Non-pigmented ciliary epithelial cell (primary cell): ENCODE measurements around the gene C11orf24.

Experiments
- DNase-seq: peaks from one replicate; pipeline ENCODE4 v3.0.0-alpha.2; 2010; ENCODE audit warnings: low read depth

C11orf24 gene

DNA sequence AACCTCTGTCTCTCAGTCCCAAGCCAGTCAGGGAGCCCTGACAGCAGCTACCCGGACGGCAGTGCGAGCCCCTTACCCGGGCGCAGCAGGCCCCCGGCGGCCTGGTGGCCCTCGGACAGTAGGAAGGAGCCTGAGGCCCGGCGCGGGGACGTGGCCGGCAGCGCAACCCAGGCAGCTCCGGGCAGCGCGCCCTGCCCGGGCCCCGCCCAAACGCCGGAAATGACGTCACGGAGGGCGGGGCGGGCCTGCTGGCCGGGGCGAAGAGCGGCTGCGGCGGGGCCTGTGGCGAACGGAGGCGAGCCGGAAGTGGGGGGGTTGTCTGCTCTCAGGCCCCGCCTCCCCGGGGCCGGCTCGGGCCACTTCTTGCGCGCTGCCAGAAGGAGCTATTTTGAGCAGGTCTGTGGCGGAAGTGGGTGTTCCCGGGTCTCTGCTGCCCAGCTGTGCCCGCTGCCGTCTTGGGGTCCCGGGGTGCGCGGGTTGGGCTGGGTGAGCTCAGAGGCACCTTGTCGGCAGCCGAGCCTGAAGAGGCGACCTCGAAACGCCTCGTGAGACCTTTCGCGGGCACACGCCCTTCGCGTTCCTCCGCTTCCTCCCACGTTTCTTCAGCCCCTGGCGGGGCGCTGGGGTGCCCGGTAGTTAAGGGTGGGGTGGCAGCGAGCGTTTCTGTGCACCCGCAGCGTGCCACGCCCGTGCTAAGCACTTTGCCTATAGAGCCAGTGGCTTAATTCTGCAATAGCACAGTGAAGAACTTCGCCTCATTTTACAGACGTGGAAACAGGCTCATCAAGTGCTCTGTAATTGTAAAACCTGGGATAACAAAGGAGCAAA lies at the start of gene C11orf24:
TSS of gene C11orf24 (minus strand) at position 193 of the 828 bp plus-strand sequence. CDS start 8,206 bp downstream, outside the sequence.
- peak; percentile 49 for DNase-seq

DNA sequence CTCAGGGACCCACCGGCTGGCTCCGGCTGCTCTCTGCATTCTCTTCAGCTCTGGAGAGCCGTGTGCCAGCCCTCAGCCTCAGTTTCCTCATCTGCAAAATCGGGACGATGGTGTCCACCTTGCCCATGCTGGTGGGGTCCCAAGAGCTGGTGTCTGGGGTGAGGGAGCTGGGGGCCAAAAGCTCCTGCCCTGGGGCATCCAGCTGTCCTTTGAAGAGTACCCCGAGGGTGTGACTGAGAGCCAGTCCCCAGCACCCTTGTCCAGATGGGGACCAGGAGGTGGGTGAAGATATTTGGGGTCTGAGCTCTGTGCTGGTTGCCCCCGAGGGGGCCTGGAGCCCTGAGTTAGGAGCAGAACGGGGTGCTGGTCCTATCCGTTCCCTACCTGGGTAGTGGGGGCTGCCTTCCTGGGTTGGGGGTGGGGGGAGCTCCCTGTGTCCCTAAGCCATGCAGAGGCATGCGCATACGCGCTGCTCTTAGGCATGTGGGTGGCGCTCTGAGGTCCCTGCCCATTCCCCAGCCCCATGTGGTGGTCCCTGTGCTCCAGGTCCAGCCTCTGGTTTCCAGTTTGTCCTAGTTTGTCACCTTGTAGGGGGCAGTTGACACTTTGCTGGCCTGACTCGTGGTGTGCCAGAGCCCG lies 45.5 kb upstream of the C11orf24 start:
- DNase-seq: no peak

- no peak for DNase-seq
Measured at GRCh38 chr11:68315171-68315920, 43.6 kb upstream of the C11orf24 start.

DNA sequence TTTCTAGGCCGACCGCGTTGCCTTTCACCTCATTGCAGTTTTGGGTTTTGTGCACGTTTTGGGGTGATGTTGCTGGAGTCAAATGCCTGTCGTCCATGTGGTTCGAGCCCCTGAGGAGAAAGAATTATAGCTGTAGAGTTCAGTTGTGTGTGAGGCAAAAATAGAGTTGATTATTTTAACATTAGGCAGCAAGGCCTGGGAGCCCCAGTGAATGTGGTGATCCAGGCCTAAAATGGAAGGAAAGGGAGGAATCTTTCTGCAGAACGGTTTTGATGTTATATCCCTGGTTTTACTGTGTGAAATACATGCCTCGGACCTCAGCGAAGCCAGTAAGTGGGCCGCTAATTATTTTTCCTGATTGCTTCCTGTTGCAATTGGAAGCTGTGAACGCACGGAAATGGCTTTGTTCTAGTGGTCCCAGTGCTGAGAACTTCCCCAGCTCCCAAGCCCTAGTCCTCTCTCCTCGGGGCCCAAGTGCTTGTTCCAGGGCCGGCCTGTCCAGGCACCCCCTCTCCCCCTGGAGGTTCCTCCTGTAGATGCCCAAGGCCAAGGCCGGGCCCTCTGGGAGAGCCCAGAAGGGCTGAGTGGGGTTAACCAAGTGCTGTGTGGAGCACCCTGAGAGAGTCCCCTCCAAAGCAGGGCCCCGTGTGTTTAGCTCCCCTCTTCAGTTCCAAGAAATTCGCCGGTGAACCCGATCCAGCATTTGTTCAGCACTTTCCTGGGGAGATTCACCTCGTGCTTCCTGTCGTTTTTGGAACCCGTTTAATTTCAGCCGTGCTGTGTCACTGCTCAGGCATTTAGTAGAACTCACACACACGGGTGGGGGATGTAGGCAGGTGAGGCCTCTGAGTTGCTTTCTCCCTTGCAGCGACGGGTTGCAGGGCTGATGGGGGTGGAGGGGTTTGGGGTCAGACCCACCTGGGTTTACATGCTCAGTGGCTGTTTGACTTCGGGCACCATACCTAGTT lies 42.7 kb upstream of the C11orf24 start:
- DNase-seq: no peak

- DNase-seq: no peak
Measured at GRCh38 chr11:68313574-68314202, 41.9 kb upstream of the C11orf24 start.

- DNase-seq: no peak
Measured at GRCh38 chr11:68312780-68313573, 41.2 kb upstream of the C11orf24 start.

DNA sequence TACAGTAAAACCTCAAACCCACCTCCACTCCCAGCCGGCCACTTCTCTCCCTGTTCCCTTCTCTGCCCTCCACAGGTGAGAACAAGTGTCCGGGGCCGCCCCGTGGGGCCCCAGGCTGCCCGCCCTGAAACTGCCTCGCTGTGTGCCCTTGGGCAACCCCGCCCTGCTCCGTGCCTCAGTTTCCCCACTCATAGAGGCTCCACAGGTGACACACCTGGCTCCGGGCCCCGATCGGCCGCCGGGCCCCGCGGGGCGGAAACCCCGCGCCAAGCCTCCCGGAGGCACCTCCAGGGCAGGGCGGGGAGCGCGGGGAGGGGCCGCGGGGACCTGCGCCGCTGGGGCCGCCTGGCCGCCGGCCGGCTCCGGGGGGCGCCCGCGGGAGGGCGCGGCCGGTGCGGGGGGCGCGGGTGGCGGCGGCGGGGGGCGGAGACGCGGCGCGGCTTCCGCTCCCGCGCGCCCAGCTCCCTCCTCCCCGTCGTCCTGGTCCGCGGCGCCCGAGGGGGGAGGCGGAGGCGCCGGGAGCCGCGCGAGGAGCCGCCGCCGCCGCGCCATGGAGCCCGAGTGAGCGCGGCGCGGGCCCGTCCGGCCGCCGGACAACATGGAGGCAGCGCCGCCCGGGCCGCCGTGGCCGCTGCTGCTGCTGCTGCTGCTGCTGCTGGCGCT lies 40.5 kb upstream of the C11orf24 start, which contains the start of gene LRP5:
TSS of gene LRP5 (plus strand) at position 475 of the 663 bp plus-strand sequence. CDS start at position 599, 124 bp downstream.
- DNase-seq: no peak

- DNase-seq: no peak
Measured at GRCh38 chr11:68311160-68312116, 39.7 kb upstream of the C11orf24 start.

DNA sequence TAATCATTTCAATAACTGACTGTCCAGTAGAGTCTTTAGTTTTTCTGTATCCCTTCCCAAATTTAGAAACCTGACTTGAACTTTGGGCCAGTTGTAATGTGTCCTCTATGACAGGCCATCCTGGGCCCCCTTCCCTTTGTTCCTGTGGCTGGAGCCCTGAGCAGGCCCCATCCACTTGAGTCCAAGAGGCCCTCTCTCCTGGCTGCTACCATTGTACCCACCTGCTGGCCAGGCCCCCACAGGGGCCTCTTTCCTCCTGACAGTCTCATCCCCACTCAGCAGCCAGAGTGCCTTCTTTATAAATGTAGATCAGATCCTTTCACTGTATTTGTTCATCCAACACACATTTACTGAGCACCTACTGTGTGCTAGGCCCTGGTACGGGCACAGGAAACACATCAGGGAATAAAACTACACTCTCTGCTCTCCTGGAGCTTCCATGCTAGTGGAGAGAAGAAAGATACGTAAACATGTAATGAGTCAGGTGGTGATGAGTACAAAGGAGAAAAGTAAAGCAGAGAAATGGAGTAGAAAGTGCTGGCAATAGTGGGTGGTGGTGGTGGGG lies 37.9 kb upstream of the C11orf24 start:
- DNase-seq: no peak

DNA sequence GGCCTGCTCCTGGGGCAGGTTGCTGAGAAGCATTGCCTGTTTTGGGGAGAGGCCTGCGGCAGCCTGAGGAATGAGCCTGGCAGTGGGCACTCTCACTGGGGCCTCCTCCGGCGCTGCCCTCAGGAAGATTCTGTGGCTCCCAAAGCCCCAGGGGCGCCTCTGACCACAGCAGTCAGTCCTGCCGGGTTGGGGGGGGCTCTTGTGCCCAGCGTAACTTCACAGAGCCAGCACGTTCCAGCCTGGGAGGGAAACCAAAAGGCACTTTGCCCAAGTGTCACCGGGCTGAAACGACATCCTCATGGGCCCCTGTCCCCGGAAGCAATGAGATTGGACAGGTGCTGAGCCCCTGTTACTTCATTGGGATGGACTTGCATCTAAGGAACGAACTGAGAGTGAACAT lies 36.3 kb upstream of the C11orf24 start:
- no peak for DNase-seq

GRCh38 chr11:68306636-68307035 lies 34.9 kb upstream of the C11orf24 start:
- no peak for DNase-seq

DNA sequence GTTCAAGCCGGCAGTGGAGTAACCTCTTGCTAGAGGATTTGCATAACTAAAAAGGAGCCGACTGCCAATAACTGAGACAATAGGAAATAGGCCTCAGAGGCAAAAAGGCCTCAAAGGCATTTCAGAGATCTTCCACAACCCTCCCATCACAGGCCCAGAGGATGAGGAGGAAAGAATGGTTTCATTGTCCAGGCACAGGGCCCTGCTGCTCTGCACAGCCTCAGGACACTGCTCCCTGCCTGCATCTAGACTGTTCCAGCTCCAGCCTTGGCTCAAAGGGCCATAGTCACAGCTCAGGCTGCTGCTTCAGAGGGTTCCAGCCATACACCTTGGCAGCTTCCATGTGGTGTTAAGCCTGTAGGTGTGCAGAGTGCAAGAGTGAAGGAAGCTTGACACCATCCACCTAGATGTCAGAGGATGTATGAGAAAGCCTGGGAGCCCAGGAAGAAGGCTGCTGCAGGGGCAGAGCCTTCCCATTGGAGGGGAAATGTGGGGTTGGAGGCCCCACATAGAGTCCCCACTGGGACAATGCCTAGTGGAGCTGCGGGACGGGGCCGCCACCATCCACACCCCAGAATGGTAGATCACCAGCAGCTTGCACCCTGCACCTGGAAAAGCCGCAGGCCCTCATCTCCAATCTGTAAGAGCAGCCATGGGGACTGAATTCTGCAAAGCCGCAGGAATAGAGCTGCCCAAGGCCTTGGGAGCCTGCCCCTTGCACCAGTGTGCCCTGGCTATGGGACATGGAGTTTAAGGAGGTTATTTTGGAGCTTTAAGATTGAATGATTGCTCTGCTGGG lies 32.4 kb upstream of the C11orf24 start:
- DNase-seq: no peak

- DNase-seq: no peak
Measured at GRCh38 chr11:68303083-68303482, 31.3 kb upstream of the C11orf24 start.

GRCh38 chr11:68302670-68303069 lies 30.9 kb upstream of the C11orf24 start:
- no peak for DNase-seq

DNA sequence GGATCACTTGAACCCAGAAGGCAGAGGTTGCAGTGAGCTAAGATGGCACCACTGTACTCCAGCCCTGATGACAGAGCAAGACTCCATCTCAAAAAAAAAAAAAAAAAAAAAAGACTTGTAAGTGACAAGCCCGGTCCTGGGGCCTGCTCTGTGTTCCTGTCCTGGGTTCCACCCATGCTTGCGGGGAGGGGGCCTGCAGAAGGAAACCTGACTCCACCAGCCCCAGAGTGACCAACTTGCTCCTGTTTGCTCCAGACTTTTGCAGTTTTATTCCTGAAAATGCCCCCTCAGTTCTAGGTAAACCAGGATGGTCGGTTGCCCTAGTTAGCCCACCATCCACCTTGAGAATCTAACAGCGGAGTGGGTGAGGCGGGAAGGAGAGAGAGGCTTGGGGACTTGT lies 30.5 kb upstream of the C11orf24 start:
- DNase-seq: no peak

GRCh38 chr11:68300076-68300830 lies 28.5 kb upstream of the C11orf24 start:
- DNase-seq: no peak
